GM19397 (cell line): Measurements from ENCODE around the gene OR51V1.
"Not testable (repeated sequence)": the region's sequence is repeated elsewhere in the genome, so short reads cannot be mapped to it uniquely, and the experiment has no call there.

Experiments used
- ATAC-seq: cut with Tn5 transposase; IDR thresholded peaks from one replicate; pipeline ENCODE4 v1.9.1; 2021; ENCODE audit warnings: mild to moderate bottlenecking, moderate library complexity; ENCODE audit not compliant: unreplicated experiment

The OR51V1 gene, protein sequence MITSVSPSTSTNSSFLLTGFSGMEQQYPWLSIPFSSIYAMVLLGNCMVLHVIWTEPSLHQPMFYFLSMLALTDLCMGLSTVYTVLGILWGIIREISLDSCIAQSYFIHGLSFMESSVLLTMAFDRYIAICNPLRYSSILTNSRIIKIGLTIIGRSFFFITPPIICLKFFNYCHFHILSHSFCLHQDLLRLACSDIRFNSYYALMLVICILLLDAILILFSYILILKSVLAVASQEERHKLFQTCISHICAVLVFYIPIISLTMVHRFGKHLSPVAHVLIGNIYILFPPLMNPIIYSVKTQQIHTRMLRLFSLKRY

GRCh38 chr11:5200582-5200981 lies at the start of gene OR51V1:
OR51V1 (minus strand) TSS chr11:5200682; CDS start chr11:5200682, 0 bp downstream.
- ATAC-seq: no peak

GRCh38 chr11:5249807-5250396 lies 49.4 kb upstream of the OR51V1 start, which contains the start of gene HBG1:
HBG1 (minus strand) TSS chr11:5249857; CDS start chr11:5249804, 53 bp downstream.
- not testable (repeated sequence) for ATAC-seq

GRCh38 chr11:5248498-5248897 lies 48.0 kb upstream of the OR51V1 start:
- not testable (repeated sequence) for ATAC-seq

DNA sequence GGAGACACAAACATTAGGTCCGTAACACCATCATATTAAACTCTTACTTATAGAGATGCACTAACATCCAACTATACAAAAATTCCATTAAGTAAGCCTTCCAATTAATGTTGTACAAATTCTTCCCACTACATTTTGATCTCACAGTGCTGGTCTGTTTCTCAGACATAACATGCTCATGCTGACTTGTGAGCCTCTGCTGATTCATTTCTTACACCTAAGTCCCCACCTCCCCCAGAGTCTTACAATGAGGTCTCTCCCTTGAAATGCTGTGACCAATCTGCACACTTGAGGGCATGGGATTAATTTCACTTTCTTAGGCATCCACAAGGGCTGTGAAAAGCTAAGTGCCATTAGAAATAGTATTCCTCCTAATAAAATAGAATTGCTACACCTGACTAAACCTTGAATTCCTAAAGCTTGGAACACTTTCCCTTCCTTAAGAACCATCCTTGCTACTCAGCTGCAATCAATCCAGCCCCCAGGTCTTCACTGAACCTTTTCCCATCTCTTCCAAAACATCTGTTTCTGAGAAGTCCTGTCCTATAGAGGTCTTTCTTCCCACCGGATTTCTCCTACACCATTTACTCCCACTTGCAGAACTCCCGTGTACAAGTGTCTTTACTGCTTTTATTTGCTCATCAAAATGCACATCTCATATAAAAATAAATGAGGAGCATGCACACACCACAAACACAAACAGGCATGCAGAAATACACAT lies 47.1 kb upstream of the OR51V1 start:
- ATAC-seq: no peak

DNA sequence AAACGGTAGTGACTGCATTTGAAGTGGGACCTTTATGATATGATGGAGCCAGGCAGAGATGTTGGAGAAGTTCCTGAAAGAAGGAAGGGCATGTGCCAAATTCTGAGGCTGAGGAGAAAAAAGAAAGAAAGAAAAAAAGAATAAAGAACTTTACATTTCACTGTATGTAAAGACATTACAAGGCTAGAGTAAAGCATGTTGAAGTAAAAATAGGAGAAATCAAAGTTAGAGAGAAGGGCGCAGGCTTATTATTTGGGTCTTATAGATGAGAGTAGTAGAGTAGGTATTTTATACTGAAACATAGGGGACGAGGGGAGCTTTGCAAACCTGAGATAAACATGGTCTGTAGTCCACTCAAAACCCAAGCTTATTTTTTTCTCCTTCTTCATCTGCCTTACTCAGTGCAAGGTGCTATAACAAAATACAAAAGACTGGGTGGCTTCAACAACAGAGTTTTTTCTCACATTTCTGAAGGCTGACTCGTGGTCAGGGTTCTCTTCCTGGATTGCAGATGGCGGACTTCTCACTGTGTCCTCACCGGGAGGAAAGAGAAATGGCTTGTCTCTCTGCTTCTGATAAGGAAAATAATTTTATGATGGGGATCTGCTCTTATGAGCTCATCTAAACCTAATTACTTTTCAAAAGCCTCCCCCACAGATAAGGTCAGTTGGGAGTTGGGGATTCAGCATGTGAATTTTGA lies 46.4 kb upstream of the OR51V1 start:
- ATAC-seq: no peak

- no peak for ATAC-seq
Measured at GRCh38 chr11:5245155-5245554, 44.7 kb upstream of the OR51V1 start.

- no peak for ATAC-seq
Measured at GRCh38 chr11:5243816-5244180, 43.3 kb upstream of the OR51V1 start.

DNA sequence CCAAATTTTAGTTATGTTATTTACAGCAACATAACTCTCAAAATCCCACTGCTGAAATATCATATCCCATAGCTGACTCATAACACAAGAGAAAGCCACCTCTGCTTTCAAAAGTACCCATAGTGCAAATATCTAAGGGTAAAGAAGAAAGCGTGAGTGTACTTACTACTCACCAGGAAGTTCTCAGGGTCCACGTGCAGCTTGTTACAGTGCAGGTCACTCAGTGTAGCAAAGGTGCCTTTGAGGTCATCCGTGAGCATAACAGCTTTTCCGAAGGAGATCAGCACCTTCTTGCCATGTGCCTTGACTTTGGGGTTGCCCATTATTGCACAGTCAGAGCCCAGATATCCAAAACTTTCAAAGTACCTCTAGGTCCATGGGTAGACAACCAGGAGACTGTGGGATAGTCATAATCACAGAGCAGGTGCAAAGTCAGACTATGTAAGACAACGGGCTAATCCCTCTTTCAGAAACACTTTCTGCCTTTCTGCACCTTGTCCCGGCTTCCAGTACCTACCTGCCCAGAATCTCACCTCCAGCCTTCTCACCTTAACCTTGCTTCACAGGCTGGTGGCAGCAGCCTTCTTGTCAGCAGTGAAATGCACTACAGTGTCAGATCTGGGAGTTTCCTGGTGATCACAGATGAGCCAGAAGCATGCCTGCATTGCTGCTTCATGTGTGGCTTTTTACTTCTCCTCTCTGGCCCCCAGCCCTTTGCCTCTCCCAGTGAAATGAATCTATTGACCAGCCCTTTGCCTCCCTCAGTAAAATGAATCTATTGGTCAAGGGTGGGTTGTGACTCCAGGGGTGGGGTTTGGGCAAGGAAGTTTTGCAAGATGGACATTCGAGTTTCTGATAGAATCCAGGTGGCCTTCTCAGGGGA lies 42.7 kb upstream of the OR51V1 start:
- ATAC-seq: no peak

- ATAC-seq: no peak
Measured at GRCh38 chr11:5242208-5242607, 41.7 kb upstream of the OR51V1 start.

DNA sequence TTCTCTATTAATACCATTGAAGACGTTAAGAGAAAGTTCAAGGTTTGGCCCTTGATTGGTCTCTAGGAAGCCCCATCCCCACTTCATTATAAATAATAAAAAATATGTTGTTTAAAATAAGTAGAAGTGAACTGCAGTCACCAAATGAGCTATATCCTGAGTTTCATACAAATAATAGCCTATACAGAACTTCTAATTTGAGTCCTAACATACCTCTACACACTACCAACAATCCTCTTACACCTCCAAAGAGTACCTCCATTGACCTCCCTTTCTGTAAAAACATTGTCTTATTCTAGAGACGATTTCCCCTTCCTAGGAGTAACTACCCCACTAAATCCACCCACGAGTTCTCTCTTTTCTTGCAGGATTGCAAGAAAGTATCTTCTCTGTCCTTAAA lies 41.0 kb upstream of the OR51V1 start:
- ATAC-seq: no peak

- no peak for ATAC-seq
Measured at GRCh38 chr11:5240458-5240857, 40.0 kb upstream of the OR51V1 start.

DNA sequence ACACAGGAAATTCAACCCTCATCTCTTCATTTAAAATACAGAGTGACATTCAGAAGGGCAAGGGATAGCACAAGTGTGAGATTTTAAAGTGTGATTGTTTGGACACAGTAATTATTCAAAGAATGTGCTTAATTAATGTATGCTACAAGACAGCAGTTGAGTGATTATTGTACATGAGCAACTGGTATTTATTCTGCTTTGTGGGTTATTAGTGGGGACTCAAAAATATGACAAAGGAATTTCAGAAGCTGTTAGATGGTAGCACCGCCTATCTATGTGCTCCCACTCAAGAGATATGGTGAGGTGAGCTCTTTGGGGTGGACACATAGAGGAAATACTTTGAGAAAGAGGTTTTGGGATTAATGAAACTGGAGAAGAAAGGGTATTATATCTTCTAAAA lies 39.6 kb upstream of the OR51V1 start:
- ATAC-seq: no peak

GRCh38 chr11:5239046-5239445 lies 38.6 kb upstream of the OR51V1 start:
- ATAC-seq: no peak

DNA sequence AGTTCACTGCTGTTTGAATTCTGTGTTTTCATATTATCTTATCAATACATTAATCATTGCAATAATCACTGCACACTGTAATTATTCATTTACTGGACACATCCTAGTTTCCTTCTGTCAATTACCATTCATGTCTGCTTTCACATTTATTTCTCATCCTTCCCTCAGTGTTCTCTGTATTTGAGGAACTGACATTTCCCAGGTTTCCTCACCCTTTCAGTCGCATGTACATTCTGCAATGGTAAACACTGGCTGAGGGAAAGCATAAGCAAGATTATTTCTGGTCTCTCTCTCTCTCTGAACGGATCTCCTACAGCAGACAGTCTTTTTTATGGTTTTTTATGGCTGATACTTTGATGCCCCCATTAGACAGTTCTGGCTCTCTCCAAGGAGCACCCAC lies 38.0 kb upstream of the OR51V1 start:
- no peak for ATAC-seq

DNA sequence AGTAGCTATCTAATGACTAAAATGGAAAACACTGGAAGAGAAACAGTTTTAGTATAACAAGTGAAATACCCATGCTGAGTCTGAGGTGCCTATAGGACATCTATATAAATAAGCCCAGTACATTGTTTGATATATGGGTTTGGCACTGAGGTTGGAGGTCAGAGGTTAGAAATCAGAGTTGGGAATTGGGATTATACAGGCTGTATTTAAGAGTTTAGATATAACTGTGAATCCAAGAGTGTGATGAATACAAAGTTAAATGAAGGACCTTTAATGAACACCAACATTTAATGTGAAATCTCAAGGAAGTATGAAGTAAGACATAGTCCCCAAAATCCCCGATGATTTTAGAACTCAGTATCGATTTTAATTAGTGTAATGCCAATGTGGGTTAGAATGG lies 36.9 kb upstream of the OR51V1 start:
- no peak for ATAC-seq

DNA sequence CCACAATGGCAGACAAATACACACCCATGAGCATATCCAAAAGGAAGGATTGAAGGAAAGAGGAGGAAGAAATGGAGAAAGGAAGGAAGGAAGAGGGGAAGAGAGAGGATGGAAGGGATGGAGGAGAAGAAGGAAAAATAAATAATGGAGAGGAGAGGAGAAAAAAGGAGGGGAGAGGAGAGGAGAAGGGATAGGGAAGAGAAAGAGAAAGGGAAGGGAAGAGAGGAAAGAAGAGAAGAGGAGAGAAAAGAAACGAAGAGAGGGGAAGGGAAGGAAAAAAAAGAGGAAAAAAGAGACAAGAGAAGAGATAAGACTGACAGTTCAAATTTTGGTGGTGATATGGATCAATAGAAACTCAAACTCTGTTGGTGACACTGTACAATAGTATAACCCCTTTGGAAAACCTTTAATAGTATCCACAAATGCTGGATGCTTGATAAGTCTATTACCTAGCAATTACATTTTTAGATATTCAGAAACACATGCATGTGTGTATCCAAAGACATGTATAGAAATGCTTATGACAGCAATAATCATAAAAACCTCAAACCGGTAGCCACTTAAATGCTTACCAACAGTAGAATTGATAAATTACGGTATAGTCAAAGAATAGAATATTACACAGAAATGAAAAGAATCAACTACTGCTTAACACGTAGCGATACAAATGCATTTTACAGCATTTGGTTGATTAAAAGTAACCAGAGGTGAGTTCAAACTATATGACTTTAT lies 35.0 kb upstream of the OR51V1 start:
- ATAC-seq: no peak

DNA sequence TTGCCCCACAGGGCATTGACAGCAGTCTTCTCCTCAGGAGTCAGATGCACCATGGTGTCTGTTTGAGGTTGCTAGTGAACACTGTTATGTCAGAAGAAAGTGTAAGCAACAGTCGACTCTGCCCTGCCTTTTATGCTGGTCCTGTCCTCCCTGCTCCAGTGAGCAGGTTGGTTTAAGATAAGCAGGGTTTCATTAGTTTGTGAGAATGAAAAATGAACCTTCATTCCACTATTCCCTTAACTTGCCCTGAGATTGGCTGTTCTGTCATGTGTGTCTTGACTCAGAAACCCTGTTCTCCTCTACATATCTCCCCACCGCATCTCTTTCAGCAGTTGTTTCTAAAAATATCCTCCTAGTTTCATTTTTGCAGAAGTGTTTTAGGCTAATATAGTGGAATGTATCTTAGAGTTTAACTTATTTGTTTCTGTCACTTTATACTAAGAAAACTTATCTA lies 33.9 kb upstream of the OR51V1 start, which contains the start of gene HBD:
TSS of gene HBD (minus strand) at position 103 of the 454 bp plus-strand sequence. CDS start at position 53, 50 bp downstream.
- no peak for ATAC-seq

DNA sequence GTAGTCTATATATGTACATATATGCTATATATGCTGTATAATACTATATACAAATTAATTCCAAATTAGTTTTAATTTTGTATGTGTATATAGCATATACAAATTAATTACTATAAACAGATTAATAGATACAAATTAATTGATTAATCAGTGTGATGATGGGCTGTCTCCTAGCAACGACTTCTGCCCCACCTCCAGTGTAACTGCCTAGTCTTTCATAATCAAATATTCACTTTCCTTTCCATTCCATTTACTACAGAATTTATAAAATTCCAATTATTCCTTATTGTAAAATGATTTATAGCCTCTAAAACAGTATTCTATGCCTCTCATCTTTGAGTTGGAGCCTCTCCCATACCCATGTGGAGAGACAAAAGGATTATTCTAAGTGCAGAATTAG lies 32.8 kb upstream of the OR51V1 start:
- no peak for ATAC-seq

- ATAC-seq: no peak
Measured at GRCh38 chr11:5232821-5233220, 32.3 kb upstream of the OR51V1 start.

GRCh38 chr11:5232176-5232575 lies 31.7 kb upstream of the OR51V1 start:
- no peak for ATAC-seq
